Activated CD4-positive, alpha-beta T cell treated with anti-CD3 and anti-CD28 coated beads, Interleukin-2, amount 10 ng/mL, durations not matched to agents 24 days and 14 days (primary cell): ENCODE results near the gene IFIT5. TPM values are rescaled to one million over a fixed set of nuclear protein-coding genes. Genes with fewer than 3 reads are reported as not detected.
A peak's percentile ranks its signal among the peaks of the same experiment; 100 is the strongest.
"Not testable (repeated sequence)": the region's sequence is repeated elsewhere in the genome, so short reads cannot be mapped to it uniquely, and the experiment has no call there.

ENCODE experiments used
- DNase-seq: peaks from one replicate; pipeline ENCODE4 v3.0.0; 2022
- H3K27ac Mint-ChIP-seq: one replicate; pipeline ENCODE4 v1.8.0; 2022; ENCODE audit warnings: mild to moderate bottlenecking, mixed read lengths
- H3K27me3 Mint-ChIP-seq: one replicate; pipeline ENCODE4 v1.8.0; 2022; ENCODE audit warnings: mixed read lengths
- H3K36me3 Mint-ChIP-seq: one replicate; pipeline ENCODE4 v1.8.0; 2022; ENCODE audit warnings: low read depth, mild to moderate bottlenecking, mixed read lengths
- H3K4me1 Mint-ChIP-seq: one replicate; pipeline ENCODE4 v1.8.0; 2021; ENCODE audit warnings: mixed read lengths
- H3K4me3 Mint-ChIP-seq: one replicate; pipeline ENCODE4 v1.8.0; 2022; ENCODE audit warnings: mild to moderate bottlenecking, moderate library complexity, mixed read lengths
- H3K9me3 Mint-ChIP-seq: one replicate; pipeline ENCODE4 v1.8.0; 2021; ENCODE audit warnings: mixed read lengths
- intact Hi-C: fragments of 100-400 bp; cut with micrococcal nuclease; formaldehyde crosslinking; loops from one replicate; pipeline ENCODE4 v1.15.1; 2023
- total RNA-seq: library from RNA; stranded (reverse); gene quantifications from 2 replicates; pipeline ENCODE4 v1.2.3, GENCODE V29; 2022

Gene IFIT5
- total RNA-seq, 1 donor from 2014 or later, result 9.5 TPM

DNA sequence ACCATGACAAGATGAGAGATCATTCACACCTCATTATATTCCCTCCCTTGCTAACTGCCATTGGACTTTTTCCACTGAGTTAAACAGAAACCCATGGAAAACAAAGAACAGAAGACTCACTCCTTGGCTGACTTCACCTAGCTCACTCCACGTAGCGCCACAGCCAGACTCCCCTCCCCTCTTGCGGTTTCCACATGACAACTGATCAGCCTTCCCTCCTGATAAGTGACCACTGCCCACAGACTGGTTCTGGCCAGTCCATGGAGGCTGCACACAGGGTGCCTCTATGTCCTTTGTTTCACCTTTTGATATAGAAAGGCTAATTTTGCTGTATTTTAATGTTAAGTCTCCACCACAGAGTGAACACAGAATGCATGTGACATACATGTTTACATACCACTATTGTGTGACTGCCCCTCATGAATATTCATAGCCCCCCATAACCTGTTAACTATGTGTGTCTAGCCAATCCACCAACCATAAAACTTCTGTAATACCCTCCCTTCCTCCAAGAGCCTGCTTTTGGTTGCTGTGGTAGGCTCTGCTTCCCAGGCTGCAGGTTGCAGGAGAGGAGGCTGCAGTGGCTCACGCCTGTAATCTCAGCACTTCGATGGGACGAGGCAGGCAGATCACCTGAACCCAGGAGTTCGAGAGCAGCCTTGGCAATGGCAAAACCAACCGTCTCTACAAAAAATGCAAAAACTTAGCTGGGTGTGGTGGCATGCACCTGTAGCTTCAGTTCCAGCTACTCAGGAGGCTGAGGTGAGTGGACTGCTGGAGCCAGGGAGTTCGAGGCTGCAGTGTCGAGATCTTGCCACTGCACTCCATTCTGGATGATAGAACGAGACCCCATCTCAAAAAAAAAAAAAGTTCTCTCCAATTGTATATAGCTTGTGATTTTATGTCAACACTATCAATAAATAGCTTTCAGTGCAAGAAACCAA lies 10.0 kb upstream of the IFIT5 start:
- no peaks in the 10 kb centered on the region for H3K27me3 Mint-ChIP-seq
- DNase-seq, result no peak
- intact Hi-C loops, result no loop called here
- peaks cover 56% of the 10 kb centered on the region for H3K36me3 Mint-ChIP-seq
- no peak overlapping the region for H3K4me3 Mint-ChIP-seq
- H3K27ac Mint-ChIP-seq, result no peak overlapping the region
- H3K9me3 Mint-ChIP-seq, result peaks cover 9% of the 10 kb centered on the region
- H3K4me1 Mint-ChIP-seq, result peaks cover 7% of the 10 kb centered on the region

DNA sequence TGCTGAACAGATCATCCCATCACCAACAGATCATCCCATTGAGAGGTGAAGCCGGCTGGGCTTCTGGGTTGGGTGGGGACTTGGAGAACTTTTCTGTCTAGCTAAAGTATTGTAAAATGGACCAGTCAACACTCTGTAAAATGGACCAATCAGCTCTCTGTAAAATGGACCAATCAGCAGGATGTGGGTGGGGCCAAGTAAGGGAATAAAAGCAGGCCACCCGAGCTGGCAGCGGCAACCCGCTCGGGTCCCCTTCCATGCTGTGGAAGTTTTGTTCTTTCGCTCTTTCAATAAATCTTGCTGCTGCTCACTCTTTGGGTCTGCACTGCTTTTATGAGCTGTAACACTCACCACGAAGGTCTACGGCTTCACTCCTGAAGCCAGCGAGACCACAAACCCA lies 8.2 kb upstream of the IFIT5 start:
- H3K4me3 Mint-ChIP-seq, H3K27ac Mint-ChIP-seq, intact Hi-C loops, H3K9me3 Mint-ChIP-seq, H3K27me3 Mint-ChIP-seq: not testable (repeated sequence)
- H3K36me3 Mint-ChIP-seq, result peaks cover 54% of the 10 kb centered on the region
- DNase-seq, result peak; percentile 44
- H3K4me1 Mint-ChIP-seq, result peaks cover 14% of the 10 kb centered on the region

DNA sequence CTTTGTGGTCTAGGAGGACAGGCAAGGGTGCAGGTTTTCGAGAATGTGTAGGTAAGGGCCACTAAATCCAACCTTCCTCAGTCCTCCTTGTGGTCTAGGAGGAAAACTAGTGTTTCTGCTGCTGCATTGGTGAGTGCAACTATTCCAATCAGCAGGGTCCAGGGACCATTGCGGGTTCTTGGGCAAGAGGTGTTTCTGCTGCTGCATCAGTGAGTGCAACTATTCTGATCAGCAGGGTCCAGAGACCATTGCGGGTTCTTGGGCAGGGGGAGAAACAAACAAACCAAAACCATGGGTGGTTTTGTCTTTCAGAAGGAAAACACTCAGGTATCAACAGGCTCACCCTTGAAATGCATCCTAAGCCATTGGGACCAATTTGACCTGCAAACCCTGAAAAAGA lies 6.6 kb upstream of the IFIT5 start:
- H3K27ac Mint-ChIP-seq, H3K27me3 Mint-ChIP-seq, H3K4me3 Mint-ChIP-seq, DNase-seq, intact Hi-C loops: not testable (repeated sequence)
- H3K4me1 Mint-ChIP-seq, result peaks cover 18% of the 10 kb centered on the region
- H3K36me3 Mint-ChIP-seq, result peaks cover 53% of the 10 kb centered on the region
- H3K9me3 Mint-ChIP-seq, result peaks cover 14% of the 10 kb centered on the region

DNA sequence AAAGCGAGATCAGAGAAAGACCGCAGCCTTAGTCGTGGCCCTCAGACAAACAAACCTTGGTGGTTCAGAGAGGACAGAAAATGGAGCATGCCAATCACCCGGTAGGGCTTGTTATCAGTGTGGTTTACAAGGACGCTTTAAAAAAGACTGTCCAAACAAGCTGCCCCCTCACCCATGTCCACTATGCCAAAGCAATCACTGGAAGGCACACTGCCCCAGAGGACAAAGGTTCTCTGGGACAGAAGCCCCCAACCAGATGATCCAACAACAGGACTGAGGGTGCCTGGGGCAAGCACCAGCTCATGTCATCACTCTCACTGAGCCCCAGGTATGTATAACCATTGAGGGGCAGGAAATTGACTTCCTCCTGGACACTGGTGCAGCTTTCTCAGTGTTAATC lies 5.1 kb upstream of the IFIT5 start:
- intact Hi-C loops, H3K27ac Mint-ChIP-seq, H3K4me3 Mint-ChIP-seq, DNase-seq, H3K27me3 Mint-ChIP-seq: not testable (repeated sequence)
- Mint-ChIP-seq H3K4me1 (peaks cover 21% of the 10 kb centered on the region), H3K36me3 (peaks cover 42% of the 10 kb centered on the region), H3K9me3 (peaks cover 14% of the 10 kb centered on the region)

DNA sequence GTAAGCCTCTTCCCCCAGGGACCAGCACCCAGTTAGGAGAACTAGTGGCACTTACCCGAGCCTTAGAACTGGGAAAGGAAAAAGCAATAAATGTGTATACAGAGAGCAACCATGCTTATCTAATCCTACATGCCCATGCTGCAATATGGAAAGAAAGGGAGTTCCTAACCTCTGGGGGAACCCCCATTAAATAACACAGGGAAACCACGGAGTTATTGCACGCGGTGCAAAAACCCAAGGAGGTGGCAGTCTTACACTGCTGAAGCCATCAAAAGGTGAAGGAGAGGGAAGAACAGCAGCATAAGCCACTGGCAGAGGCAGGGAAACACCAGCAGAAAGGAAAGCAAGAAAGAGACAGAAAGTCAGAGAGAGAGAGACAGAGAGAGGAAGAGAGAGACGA lies 3.8 kb upstream of the IFIT5 start:
- DNase-seq, result peak; percentile 57
- Mint-ChIP-seq H3K9me3 (peaks cover 14% of the 10 kb centered on the region), H3K36me3 (peaks cover 32% of the 10 kb centered on the region), H3K4me1 (peaks cover 23% of the 10 kb centered on the region), H3K27ac (peak overlapping the region; percentile 18)
- H3K27me3 Mint-ChIP-seq, H3K4me3 Mint-ChIP-seq: not testable (repeated sequence)
- intact Hi-C loops, result loop anchor here (5.0 to 10.0 kb wide), 2 partner anchors 406 to 528 kb away; partner anchors contain the start of gene STAMBPL1

DNA sequence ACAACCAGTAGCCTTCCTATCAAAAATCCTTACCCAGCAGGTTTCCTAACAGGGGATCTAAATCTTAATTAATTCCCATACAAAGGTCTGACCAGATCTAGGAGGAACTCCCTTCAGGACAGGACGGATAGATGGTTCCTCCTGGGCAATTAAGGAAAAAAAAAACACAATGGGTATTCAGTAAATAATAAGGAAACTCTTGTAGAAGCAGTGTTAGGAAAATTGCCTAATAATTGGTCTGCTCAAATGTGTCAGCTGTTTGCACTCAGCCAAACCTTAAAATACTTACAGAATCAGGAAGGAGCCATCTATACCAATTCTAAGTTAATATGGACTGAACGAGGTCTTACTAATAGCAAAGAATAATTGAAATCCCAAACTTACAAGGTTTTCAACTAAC lies 3.2 kb upstream of the IFIT5 start:
- peaks cover 33% of the 10 kb centered on the region for H3K36me3 Mint-ChIP-seq
- H3K4me1 Mint-ChIP-seq, result peaks cover 27% of the 10 kb centered on the region
- intact Hi-C loops, result loop anchor here (5.0 to 10.0 kb wide), 2 partner anchors 406 to 529 kb away; partner anchors contain the start of gene STAMBPL1
- not testable (repeated sequence) for DNase-seq, H3K27me3 Mint-ChIP-seq, H3K4me3 Mint-ChIP-seq, H3K27ac Mint-ChIP-seq
- H3K9me3 Mint-ChIP-seq, result peaks cover 14% of the 10 kb centered on the region

DNA sequence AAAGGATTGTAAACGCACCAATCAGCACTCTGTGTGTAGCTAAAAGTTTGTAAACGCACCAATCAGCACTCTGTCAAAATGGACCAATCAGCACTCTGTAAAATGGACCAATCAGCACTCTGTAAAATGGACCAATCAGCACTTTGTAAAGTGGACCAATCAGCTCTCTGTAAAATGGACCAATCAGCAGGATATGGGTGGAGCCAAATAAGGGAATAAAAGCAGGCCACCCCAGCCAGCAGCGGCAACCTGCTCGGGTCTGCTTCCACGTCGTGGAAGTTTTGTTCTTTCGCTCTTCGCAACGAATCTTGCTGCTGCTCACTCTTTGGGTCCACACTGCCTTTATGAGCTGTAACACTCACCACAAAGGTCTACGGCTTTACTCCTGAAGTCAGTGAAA lies 2.1 kb upstream of the IFIT5 start:
- intact Hi-C loops, result loop anchor here (5.0 to 10.0 kb wide), 2 partner anchors 407 to 530 kb away; partner anchors contain the start of gene STAMBPL1
- DNase-seq, result peak; percentile 75
- peaks cover 11% of the 10 kb centered on the region for H3K9me3 Mint-ChIP-seq
- H3K27me3 Mint-ChIP-seq, H3K27ac Mint-ChIP-seq: not testable (repeated sequence)
- peak overlapping the region; percentile 17 for H3K4me3 Mint-ChIP-seq
- peaks cover 35% of the 10 kb centered on the region for H3K4me1 Mint-ChIP-seq
- H3K36me3 Mint-ChIP-seq, result peaks cover 30% of the 10 kb centered on the region

DNA sequence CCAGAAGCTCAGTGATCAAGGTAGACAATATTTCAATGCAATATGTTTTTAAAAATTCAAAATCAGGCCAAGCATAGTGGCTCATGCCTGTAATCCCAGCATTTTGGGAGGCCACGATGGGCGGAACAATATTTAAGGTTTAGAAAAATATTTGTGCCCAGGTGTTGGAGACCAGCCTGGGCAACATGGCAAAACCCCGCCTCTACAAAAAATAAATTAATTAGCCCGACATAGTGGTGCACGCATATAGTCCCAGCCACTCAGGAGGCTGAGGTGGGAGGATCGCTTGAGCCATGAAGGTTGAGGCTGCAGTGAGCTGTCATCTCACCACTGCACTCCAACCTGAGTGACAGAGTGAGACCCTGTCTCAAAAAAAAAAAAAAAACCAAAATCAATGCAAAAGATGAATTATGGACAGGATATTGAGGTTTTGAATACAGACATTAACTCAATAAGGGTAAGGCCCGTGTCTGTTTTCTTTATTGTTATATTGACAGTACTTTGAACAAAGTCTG lies 913 bp upstream of the IFIT5 start:
- DNase-seq, result peak; percentile 58
- intact Hi-C loops, result loop anchor here (5.0 to 10.0 kb wide), 2 partner anchors 409 to 531 kb away; partner anchors contain the start of gene STAMBPL1
- Mint-ChIP-seq H3K9me3 (peaks cover 5% of the 10 kb centered on the region), H3K27ac (peak overlapping the region; percentile 95), H3K4me1 (peaks cover 46% of the 10 kb centered on the region), H3K4me3 (peak overlapping the region; percentile 92), H3K27me3 (no peaks in the 10 kb centered on the region), H3K36me3 (peaks cover 33% of the 10 kb centered on the region)

DNA sequence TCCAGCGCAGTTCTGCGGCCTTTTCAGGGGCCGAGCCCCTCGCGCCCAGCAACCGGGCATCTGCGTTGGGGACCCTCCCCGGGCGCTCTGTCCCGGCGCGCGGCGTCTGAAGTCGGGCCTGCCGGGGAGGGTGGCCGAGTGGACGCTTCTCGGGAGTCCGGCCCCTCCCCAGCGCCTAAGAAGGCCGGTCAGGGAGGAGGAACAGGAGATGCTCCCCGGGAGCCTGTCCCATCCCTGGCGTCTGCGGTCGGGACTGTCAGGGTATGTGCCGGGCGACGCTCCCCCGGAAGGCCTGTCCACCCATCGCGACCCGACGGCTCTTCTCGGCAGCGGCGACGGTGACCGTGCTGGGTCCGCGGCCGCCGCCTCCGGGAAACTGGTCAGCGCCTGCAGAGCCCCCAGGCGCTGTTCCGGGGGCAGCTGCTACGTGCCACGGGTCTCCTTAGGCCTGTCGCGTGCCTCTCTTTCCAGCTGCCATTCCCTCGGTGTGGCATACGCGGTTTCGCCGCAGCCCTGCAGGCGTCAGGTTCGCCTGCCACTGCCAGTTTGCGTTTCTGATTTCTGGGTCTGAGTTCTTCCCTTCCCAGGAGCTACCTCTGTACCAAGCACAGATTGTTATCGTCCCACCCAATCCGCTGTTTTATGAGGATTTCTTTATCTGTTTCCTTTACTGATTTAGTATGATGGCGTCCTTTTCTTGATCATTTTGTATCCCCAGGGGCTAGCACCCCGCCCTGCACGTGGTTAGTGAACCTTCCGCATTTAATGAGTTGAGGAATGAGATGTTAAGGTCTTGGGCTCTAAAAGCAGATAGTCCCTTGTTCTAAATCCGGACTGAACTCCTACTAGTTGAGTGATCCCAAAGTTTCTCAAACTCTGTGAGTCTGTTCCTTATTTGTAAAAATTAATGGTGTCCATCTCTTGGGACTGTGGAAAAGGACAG lies 782 bp downstream of the IFIT5 start:
- Mint-ChIP-seq H3K27ac (peak overlapping the region; percentile 95), H3K9me3 (peaks cover 5% of the 10 kb centered on the region), H3K4me3 (peak overlapping the region; percentile 92), H3K36me3 (peaks cover 30% of the 10 kb centered on the region), H3K4me1 (peaks cover 49% of the 10 kb centered on the region), H3K27me3 (no peaks in the 10 kb centered on the region)
- DNase-seq, result peak; percentile 82
- intact Hi-C loops, result loop anchor here (1.0 to 10.0 kb wide), 7 partner anchors 15 to 1598 kb away; partner anchors contain the start of genes IFIT1, KIF20B and STAMBPL1

DNA sequence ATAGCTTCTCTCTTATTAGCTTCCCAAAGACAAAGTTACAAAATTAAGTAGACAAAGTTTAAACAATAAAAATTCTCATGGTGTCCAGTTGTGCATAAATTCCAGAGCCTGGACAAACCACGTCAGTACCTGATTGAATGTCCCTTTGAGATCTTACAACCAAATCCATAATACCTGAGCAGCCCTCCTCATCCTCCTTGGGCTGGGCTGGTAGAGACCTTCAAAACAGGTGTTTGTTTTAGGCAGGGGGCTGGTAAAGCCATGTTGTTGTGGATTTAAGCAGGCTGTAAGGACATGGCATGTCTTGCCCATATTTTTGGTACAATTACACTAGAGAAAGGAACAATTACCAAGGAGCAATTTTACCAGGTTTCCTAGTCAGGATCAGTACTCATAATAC lies 2.1 kb downstream of the IFIT5 start:
- intact Hi-C loops, result loop anchor here (10.0 kb wide), 1 partner anchor 412 kb away; no protein-coding TSS in a partner anchor
- Mint-ChIP-seq H3K9me3 (peaks cover 5% of the 10 kb centered on the region), H3K4me1 (peaks cover 46% of the 10 kb centered on the region), H3K4me3 (peak overlapping the region; percentile 92), H3K27ac (no peak overlapping the region), H3K36me3 (peaks cover 36% of the 10 kb centered on the region), H3K27me3 (no peaks in the 10 kb centered on the region)
- DNase-seq, result peak; percentile 55

DNA sequence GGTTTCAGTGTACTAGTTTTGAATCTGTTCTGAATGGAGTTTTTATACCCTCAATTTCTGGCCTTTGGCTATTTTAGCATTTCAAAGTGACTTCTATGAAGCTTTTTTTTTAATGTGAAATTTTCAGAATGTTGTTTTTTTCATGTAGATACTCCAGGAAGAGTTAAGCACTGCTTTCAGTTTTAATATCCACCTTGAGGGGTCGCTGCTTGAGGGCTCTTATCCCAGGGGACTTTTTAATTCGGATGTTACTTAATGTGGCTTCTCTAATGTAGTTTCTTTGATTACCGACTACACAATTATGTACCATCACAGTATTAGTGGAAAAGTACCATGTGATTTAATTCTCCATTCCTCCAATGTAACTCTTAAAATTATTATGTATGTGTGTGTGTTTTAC lies 5.2 kb downstream of the IFIT5 start:
- H3K4me3 Mint-ChIP-seq, result peak overlapping the region; percentile 34
- H3K27ac Mint-ChIP-seq, result no peak overlapping the region
- H3K36me3 Mint-ChIP-seq, result peaks cover 40% of the 10 kb centered on the region
- no peak for DNase-seq
- peaks cover 33% of the 10 kb centered on the region for H3K4me1 Mint-ChIP-seq
- H3K27me3 Mint-ChIP-seq, result no peaks in the 10 kb centered on the region
- H3K9me3 Mint-ChIP-seq, result no peaks in the 10 kb centered on the region
- intact Hi-C loops, result loop anchor here (10.0 kb wide), 1 partner anchor 415 kb away; no protein-coding TSS in a partner anchor

DNA sequence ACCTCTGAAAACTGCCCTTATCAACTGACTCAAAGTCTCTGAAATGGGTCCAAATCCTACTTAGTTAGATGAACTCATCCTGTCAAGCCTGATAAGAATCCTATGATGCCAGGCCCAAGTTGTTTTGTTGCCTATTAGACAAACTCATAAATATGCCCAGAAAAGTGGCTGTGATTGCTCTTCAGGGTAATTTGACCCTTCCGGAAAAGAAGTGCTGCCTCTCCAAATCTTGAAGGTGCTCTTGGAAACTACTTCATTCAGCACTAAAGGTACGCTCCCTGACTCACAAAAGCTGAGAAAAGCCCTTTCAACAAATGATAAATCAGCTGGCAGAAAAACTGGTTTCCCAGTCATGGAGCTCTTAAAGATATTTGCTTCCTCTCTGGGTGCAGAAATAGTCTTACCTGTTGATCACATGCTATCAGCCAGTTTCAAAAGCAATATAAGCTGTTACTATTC lies 6.7 kb downstream of the IFIT5 start:
- Mint-ChIP-seq H3K36me3 (peaks cover 39% of the 10 kb centered on the region), H3K9me3 (no peaks in the 10 kb centered on the region), H3K27ac (no peak overlapping the region), H3K4me3 (no peak overlapping the region), H3K27me3 (no peaks in the 10 kb centered on the region), H3K4me1 (peaks cover 28% of the 10 kb centered on the region)
- DNase-seq, result peak; percentile 47
- intact Hi-C loops, result loop anchor here (10.0 kb wide), 1 partner anchor 374 kb away; no protein-coding TSS in a partner anchor

DNA sequence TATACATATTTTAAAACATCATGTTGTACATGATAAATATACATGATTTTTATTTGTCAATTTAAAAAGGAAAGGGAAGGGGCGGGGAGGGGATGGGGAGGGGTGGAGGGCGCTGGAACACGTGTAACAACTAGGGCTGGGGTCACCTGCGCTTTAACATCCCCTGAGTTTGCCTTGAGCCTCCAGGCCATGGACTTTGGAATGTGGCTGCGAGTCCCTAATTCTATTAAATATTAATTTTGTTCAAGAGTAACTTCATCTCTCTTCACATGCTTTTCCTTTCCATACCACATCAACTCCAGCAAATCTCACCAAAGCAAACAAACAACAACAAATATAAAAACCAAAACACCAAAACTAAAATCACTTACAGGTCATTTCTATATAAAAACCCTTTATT lies 10.6 kb downstream of the IFIT5 start:
- Mint-ChIP-seq H3K27ac (no peak overlapping the region), H3K27me3 (peaks cover 16% of the 10 kb centered on the region), H3K4me3 (no peak overlapping the region), H3K4me1 (peaks cover 4% of the 10 kb centered on the region), H3K36me3 (peaks cover 22% of the 10 kb centered on the region), H3K9me3 (no peaks in the 10 kb centered on the region)
- no peak for DNase-seq
- intact Hi-C loops, result loop anchor here (10.0 kb wide), 1 partner anchor 370 kb away; no protein-coding TSS in a partner anchor
